HepG2 (cell line): ENCODE data around the gene KHNYN. TPM values are rescaled to one million over a fixed set of nuclear protein-coding genes. Genes with fewer than 3 reads are reported as not detected.

Experiments
- ATAC-seq: fragments of 200-7000 bp; cut with Tn5 transposase; 3 replicates; pipeline ENCODE4 v1.9.1; 2020; ENCODE audit warnings: mild to moderate bottlenecking, moderate library complexity
- BruUV-seq: library from RNA; stranded (reverse); fragments of 400-500 nt; replicated peaks from 2 replicates; lab custom pipeline; 2021; lab: Mats Ljungman, UMichigan
- CTCF ChIA-PET: fragments of 300-600 bp; formaldehyde crosslinking; extraction: SDS; loops from one replicate; lab custom pipeline; 2021; ENCODE audit warnings: low total read pairs, inconsistent platforms, low intra/inter-chr PET ratio; lab: Yijun Ruan, JAX
- POLR2A ChIA-PET: fragments of 350-600 bp; sonication (Branson Sonifier 250); formaldehyde crosslinking; loops from one replicate; lab custom pipeline; 2020; ENCODE audit warnings: antibody characterized with exemption, inconsistent platforms; lab: Yijun Ruan, JAX
- DNase-seq: peaks from one replicate; pipeline ENCODE4 v3.0.0-alpha.2; 2015; ENCODE audit warnings: low spot score
- FAIRE-seq: peaks from 3 replicates; lab custom pipeline; 2011; peaks lifted over from hg19 to GRCh38; lab: Jason Lieb, UNC
- H2AFZ ChIP-seq: one replicate; pipeline ENCODE4 v1.6.1; 2011; ENCODE audit warnings: low read length, inconsistent platforms
- H3K27ac ChIP-seq: fragments of 300-600 bp; 3 replicates; pipeline ENCODE4 v1.8.0; 2011; ENCODE audit warnings: mixed run types, mild to moderate bottlenecking, mixed read lengths, low read length, inconsistent platforms; ENCODE audit not compliant: insufficient read depth; ENCODE audit errors: extremely low read length
- H3K27me3 ChIP-seq, 2 experiments: fragments of 200-600 bp in 1 of 2; 2 replicates in 1 of 2; 3 replicates in 1 of 2; pipeline versions ENCODE4 v1.6.0 to v1.8.0; 2011; ENCODE audit warnings: low read length in 2 of 2, mild to moderate bottlenecking in 2 of 2, moderate library complexity in 2 of 2, inconsistent platforms in 1 of 2; ENCODE audit not compliant: insufficient read depth in 2 of 2, control insufficient read depth in 1 of 2
- H3K36me3 ChIP-seq, 2 experiments: fragments of 200-600 bp in 1 of 2; replicated peaks in 1 of 2; 2 replicates in 1 of 2; 3 replicates in 1 of 2; pipeline versions ENCODE4 v1.5.1 to v1.8.0; 2011; ENCODE audit warnings: low read length in 2 of 2, inconsistent platforms in 1 of 2; ENCODE audit not compliant: insufficient read depth in 2 of 2, control insufficient read depth in 1 of 2
- H3K4me1 ChIP-seq: 2 replicates; pipeline ENCODE4 v1.5.1; 2012; ENCODE audit warnings: low read length, inconsistent platforms; ENCODE audit not compliant: insufficient read depth
- H3K4me2 ChIP-seq: 2 replicates; pipeline ENCODE4 v1.6.0; 2011; ENCODE audit warnings: low read depth, low read length, inconsistent platforms
- H3K4me3 ChIP-seq, 3 experiments: fragments of 200-600 bp in 1 of 3; sonication (generic), shearing (Covaris generic) in 1 of 3; replicated peaks in 1 of 3; 2 replicates each; pipeline ENCODE4 v1.5.1; 2011 to 2016; ENCODE audit warnings: low read length in 3 of 3, inconsistent platforms in 2 of 3, low read depth in 2 of 3, mild to moderate bottlenecking in 2 of 3, control low read depth in 1 of 3, mixed read lengths in 1 of 3; ENCODE audit not compliant: insufficient read depth in 1 of 3
- H3K79me2 ChIP-seq: one replicate; pipeline ENCODE4 v1.6.1; 2011; ENCODE audit warnings: low read length, inconsistent platforms; ENCODE audit not compliant: insufficient read depth
- H3K9ac ChIP-seq: 2 replicates; pipeline ENCODE4 v1.6.0; 2011; ENCODE audit warnings: mild to moderate bottlenecking, low read depth, low read length, inconsistent platforms; ENCODE audit not compliant: insufficient read depth
- H3K9me3 ChIP-seq: 2 replicates; pipeline ENCODE4 v1.5.1; 2012; ENCODE audit warnings: mild to moderate bottlenecking, low read length
- H4K20me1 ChIP-seq: 2 replicates; pipeline ENCODE4 v1.6.0; 2011; ENCODE audit warnings: inconsistent platforms, mild to moderate bottlenecking, low read length, moderate library complexity; ENCODE audit not compliant: insufficient read depth
- AFF4 ChIP-seq: sonication (generic); formaldehyde crosslinking; IDR thresholded peaks from 2 replicates; pipeline ENCODE4 v1.4.0; 2020; ENCODE audit warnings: missing genetic modification reagents
- ASH2L ChIP-seq: fragments of 300-600, 200-600 bp; sonication (generic); IDR thresholded peaks from 2 replicates; pipeline ENCODE4 v1.7.0; 2017; ENCODE audit warnings: low read depth, mild to moderate bottlenecking, moderate library complexity, mixed read lengths, low read length; ENCODE audit not compliant: insufficient read length
- EP300 ChIP-seq, 3 experiments: sonication (generic) in 1 of 3; formaldehyde crosslinking in 1 of 3; IDR thresholded peaks; 2 replicates each; pipeline versions ENCODE4 v1.5.1 to v1.6.1; 2011 to 2020; ENCODE audit warnings: low read depth in 2 of 3, low read length in 2 of 3, borderline replicate concordance in 1 of 3, improper control_type of control experiment in 1 of 3, mild to moderate bottlenecking in 1 of 3, missing genetic modification reagents in 1 of 3, moderate library complexity in 1 of 3
- GFI1 ChIP-seq: sonication (generic); formaldehyde crosslinking; IDR thresholded peaks from 2 replicates; pipeline ENCODE4 v1.5.0; 2020; ENCODE audit warnings: missing genetic modification reagents, mild to moderate bottlenecking, borderline replicate concordance
- ISL2 ChIP-seq: sonication (generic); formaldehyde crosslinking; IDR thresholded peaks from 2 replicates; pipeline ENCODE4 v1.5.0; 2020; ENCODE audit warnings: missing genetic modification reagents
- KLF12 ChIP-seq: sonication (generic); formaldehyde crosslinking; IDR thresholded peaks from 2 replicates; pipeline ENCODE4 v1.4.0; 2020; ENCODE audit warnings: missing genetic modification reagents, borderline replicate concordance
- MXD3 ChIP-seq: IDR thresholded peaks from 2 replicates; pipeline ENCODE4 v1.6.1; 2016; ENCODE audit warnings: mild to moderate bottlenecking, missing biosample characterization, missing genetic modification reagents
- NFE2L1 ChIP-seq: sonication (generic); formaldehyde crosslinking; IDR thresholded peaks from 2 replicates; pipeline ENCODE4 v1.4.0; 2020; ENCODE audit warnings: missing genetic modification reagents, mild to moderate bottlenecking, borderline replicate concordance
- POLR2G ChIP-seq: fragments of 200-400 bp; formaldehyde crosslinking; IDR thresholded peaks from 2 replicates; pipeline ENCODE4 v1.6.1; 2018; ENCODE audit warnings: mild to moderate bottlenecking, low read depth, low read length, moderate library complexity
- ZNF710 ChIP-seq: sonication (generic); formaldehyde crosslinking; IDR thresholded peaks from 2 replicates; pipeline ENCODE4 v1.5.0; 2020; ENCODE audit warnings: mild to moderate bottlenecking, missing genetic modification reagents, borderline replicate concordance
- WGBS: methylation state at CpG from one replicate; pipeline ENCODE4 v1.1.6; 2017; ENCODE audit warnings: low lambda C conversion rate; 5-methylcytosine and 5-hydroxymethylcytosine counted together
- in situ Hi-C: cut with HindIII; loops from 2 replicates; pipeline ENCODE4 v1.10.0; 2017; ENCODE audit warnings: low pct_unique_long_range_greater_than_20kb; ENCODE audit not compliant: extremely low pct_ligation_motif_present
- intact Hi-C: fragments of 100-400 bp; cut with micrococcal nuclease; formaldehyde crosslinking; loops from one replicate; pipeline ENCODE4 v1.10.0; 2022; ENCODE audit not compliant: unreplicated experiment
- polyA plus RNA-seq, 8 experiments: library from polyadenylated mRNA; depleted of rRNA in 3 of 8; stranded (reverse) in 7 of 8; unstranded in 1 of 8; fragments of >200 nt; fragmentation: Illumina TruSeq in 4 of 8; extraction: Trizol in 4 of 8; gene quantifications; 2 replicates each; pipeline versions ENCODE4 v1.2.1 to v1.2.3, GENCODE V29; 2011 to 2016; ENCODE audit warnings: low read depth in 4 of 8, missing spikeins in 1 of 8, mixed read lengths in 1 of 8; ENCODE audit not compliant: insufficient read depth in 1 of 8
- total RNA-seq, 5 experiments: library from RNA; depleted of rRNA; stranded (reverse); fragments of >200 nt; fragmentation: Illumina TruSeq; extraction: Trizol; gene quantifications; 2 replicates each; pipeline ENCODE4 v1.2.3, GENCODE V29; 2016; ENCODE audit warnings: low read depth in 1 of 5
- TF ChIP-seq, protein P1 (sequence below): sonication (generic); formaldehyde crosslinking; IDR thresholded peaks from 2 replicates; pipeline ENCODE4 v1.9.0; 2021; ENCODE audit warnings: missing genetic modification reagents, borderline replicate concordance
- TF ChIP-seq, protein P2 (sequence below): sonication (generic); formaldehyde crosslinking; conservative IDR thresholded peaks from 2 replicates; pipeline ENCODE4 v1.4.0; 2020; ENCODE audit warnings: missing genetic modification reagents
- TF ChIP-seq, protein P3 (sequence below): sonication (generic); formaldehyde crosslinking; IDR thresholded peaks from 2 replicates; pipeline ENCODE4 v1.4.0; 2020; ENCODE audit warnings: missing genetic modification reagents, mild to moderate bottlenecking, borderline replicate concordance

Gene KHNYN
- total and polyA plus RNA-seq, 2 of the 13 experiments (the other 11 are each of a cell fraction or from before 2014, with no cell fraction given), result 52.8 to 75.7 TPM

DNA sequence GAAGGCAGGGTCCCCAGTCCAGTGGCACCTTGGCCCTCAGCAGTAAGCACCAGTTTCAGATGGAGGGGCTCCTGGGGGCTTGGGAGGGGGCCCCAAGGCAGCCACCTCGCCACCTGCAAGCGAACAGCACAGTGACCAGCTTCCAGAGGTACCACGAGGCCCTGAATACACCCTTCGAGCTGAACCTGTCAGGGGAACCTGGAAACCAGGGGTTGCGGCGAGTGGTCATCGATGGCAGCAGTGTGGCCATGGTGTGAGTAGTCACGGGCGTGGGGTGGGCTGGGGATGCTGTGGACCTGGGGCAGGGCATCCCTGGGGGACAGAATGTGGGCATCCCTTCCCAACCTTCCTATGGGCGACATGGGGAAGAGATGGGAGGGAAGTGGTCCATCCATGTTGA is 19.8 kb upstream of the KHNYN start:
- H3K36me3 ChIP-seq, result no peaks in the 10 kb centered on the region
- H3K9ac ChIP-seq, result no peak overlapping the region
- H3K27me3 ChIP-seq, result peaks cover 0 to 2% of the 10 kb centered on the region in 2 experiments; a peak in 1 of 5 replicates
- FAIRE-seq, result no peak
- ChIA-PET POLR2A (interaction anchor here (0.8 to 2.0 kb wide), 5 partner anchors 8 to 102 kb away, joined by 3 to 8 read pairs (median 4); partner anchors contain the start of gene CIDEB), CTCF (no interaction called here)
- H3K79me2 ChIP-seq, result no peaks in the 10 kb centered on the region
- H2AFZ ChIP-seq, result no peak overlapping the region
- ATAC-seq, result no peak
- intact Hi-C loops (no loop called here), in situ Hi-C loops (no loop called here)
- DNase-seq, result no peak
- no peak overlapping the region for H3K4me3 ChIP-seq
- no TSS peak for BruUV-seq
- no peak overlapping the region for H3K4me2 ChIP-seq
- no peaks in the 10 kb centered on the region for H3K4me1 ChIP-seq
- no peaks in the 10 kb centered on the region for H3K9me3 ChIP-seq
- no peak overlapping the region for H3K27ac ChIP-seq
- WGBS, result 48% methylated on average over 10 of the region's 10 CpGs
- H4K20me1 ChIP-seq, result no peaks in the 10 kb centered on the region
- TF ChIP-seq, protein P1, sequence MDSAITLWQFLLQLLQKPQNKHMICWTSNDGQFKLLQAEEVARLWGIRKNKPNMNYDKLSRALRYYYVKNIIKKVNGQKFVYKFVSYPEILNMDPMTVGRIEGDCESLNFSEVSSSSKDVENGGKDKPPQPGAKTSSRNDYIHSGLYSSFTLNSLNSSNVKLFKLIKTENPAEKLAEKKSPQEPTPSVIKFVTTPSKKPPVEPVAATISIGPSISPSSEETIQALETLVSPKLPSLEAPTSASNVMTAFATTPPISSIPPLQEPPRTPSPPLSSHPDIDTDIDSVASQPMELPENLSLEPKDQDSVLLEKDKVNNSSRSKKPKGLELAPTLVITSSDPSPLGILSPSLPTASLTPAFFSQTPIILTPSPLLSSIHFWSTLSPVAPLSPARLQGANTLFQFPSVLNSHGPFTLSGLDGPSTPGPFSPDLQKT, result no peak
- TF ChIP-seq, protein P2, sequence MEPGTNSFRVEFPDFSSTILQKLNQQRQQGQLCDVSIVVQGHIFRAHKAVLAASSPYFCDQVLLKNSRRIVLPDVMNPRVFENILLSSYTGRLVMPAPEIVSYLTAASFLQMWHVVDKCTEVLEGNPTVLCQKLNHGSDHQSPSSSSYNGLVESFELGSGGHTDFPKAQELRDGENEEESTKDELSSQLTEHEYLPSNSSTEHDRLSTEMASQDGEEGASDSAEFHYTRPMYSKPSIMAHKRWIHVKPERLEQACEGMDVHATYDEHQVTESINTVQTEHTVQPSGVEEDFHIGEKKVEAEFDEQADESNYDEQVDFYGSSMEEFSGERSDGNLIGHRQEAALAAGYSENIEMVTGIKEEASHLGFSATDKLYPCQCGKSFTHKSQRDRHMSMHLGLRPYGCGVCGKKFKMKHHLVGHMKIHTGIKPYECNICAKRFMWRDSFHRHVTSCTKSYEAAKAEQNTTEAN, result no peak
- TF ChIP-seq ZNF710, result no peak
- TF ChIP-seq ISL2 (CRISPR knock-in tag), result no peak
- no peak for TF ChIP-seq EP300 (IDR thresholded peaks at IDR 0.05; ENCODE audit: low read depth in 2 of 2, low read length in 2 of 2)
- TF ChIP-seq EP300 (CRISPR knock-in tag; IDR thresholded peaks at IDR 0.05; ENCODE audit: borderline replicate concordance), result no peak
- no peak for TF ChIP-seq KLF12 (CRISPR knock-in tag)
- no peak for TF ChIP-seq POLR2G
- TF ChIP-seq MXD3 (CRISPR knock-in tag), result no peak
- TF ChIP-seq NFE2L1 (CRISPR knock-in tag), result no peak
- TF ChIP-seq, protein P3, sequence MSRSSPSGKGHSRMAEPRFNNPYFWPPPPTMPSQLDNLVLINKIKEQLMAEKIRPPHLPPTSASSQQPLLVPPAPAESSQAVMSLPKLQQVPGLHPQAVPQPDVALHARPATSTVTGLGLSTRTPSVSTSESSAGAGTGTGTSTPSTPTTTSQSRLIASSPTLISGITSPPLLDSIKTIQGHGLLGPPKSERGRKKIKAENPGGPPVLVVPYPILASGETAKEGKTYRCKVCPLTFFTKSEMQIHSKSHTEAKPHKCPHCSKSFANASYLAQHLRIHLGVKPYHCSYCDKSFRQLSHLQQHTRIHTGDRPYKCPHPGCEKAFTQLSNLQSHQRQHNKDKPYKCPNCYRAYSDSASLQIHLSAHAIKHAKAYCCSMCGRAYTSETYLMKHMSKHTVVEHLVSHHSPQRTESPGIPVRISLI (CRISPR knock-in tag), result no peak
- TF ChIP-seq AFF4 (CRISPR knock-in tag), result no peak
- TF ChIP-seq ASH2L, result no peak
- TF ChIP-seq GFI1 (CRISPR knock-in tag), result no peak
